Gastrocnemius medialis (tissue), 4 donors: Measurements from ENCODE around the gene HSD11B1L.

Experiments
- POLR2A ChIP-seq, 2 donors: fragments of 450-650 bp; IDR thresholded peaks; one replicate each; pipeline ENCODE4 v1.6.1; 2017; ENCODE audit warnings: antibody characterized with exemption in 2 of 2, mild to moderate bottlenecking in 2 of 2, moderate library complexity in 2 of 2
- TF ChIP-seq, protein P1 (sequence below), 5 experiments: fragments of 450-650 bp in 3 of 5; fragments of 200-600 bp in 2 of 5; sonication (generic) in 2 of 5; IDR thresholded peaks in 4 of 5; conservative IDR thresholded peaks in 1 of 5; 1 replicate in 4 of 5; 2 replicates in 1 of 5; pipeline ENCODE4 v1.5.1; 2016 to 2019; ENCODE audit warnings: antibody characterized with exemption in 5 of 5, mild to moderate bottlenecking in 3 of 5, moderate library complexity in 3 of 5

GRCh38 chr19:5696196-5697021 lies 15.6 kb downstream of the HSD11B1L start:
- TF ChIP-seq, protein P1, sequence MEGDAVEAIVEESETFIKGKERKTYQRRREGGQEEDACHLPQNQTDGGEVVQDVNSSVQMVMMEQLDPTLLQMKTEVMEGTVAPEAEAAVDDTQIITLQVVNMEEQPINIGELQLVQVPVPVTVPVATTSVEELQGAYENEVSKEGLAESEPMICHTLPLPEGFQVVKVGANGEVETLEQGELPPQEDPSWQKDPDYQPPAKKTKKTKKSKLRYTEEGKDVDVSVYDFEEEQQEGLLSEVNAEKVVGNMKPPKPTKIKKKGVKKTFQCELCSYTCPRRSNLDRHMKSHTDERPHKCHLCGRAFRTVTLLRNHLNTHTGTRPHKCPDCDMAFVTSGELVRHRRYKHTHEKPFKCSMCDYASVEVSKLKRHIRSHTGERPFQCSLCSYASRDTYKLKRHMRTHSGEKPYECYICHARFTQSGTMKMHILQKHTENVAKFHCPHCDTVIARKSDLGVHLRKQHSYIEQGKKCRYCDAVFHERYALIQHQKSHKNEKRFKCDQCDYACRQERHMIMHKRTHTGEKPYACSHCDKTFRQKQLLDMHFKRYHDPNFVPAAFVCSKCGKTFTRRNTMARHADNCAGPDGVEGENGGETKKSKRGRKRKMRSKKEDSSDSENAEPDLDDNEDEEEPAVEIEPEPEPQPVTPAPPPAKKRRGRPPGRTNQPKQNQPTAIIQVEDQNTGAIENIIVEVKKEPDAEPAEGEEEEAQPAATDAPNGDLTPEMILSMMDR (IDR thresholded peaks at IDR 0.05 in 4 of 5, conservative IDR thresholded peaks at IDR 0.05 in 1 of 5), result no peak
- TF ChIP-seq POLR2A (IDR thresholded peaks at IDR 0.05), result no peak
